HG03159 (cell line): ENCODE measurements around the gene NFIC.
"Not testable (repeated sequence)": the region's sequence is repeated elsewhere in the genome, so short reads cannot be mapped to it uniquely, and the experiment has no call there.

Experiments
- ATAC-seq: cut with Tn5 transposase; IDR thresholded peaks from one replicate; pipeline ENCODE4 v1.9.1; 2021; ENCODE audit warnings: mild to moderate bottlenecking, moderate library complexity; ENCODE audit not compliant: unreplicated experiment

The NFIC gene

DNA sequence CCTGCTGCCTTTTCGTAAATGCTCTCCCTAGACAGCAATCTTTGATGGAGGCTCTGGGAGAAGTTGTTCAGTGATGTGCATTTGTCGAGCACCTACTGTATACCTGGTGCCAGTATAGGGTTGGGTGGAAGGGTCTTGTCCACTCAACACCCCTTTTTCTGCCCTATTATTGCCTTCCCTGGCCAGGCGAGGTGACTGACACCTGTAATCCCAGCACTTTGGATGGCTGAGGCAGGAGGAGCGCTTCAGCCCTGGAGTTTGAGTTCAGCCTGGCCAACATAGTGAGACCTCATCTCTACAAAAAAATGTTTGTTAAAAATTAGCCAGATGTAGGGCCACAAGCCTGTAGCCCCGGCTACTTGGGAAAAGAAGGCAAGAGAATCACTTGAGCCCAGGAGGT lies 49.3 kb downstream of the NFIC start:
- ATAC-seq, result no peak

DNA sequence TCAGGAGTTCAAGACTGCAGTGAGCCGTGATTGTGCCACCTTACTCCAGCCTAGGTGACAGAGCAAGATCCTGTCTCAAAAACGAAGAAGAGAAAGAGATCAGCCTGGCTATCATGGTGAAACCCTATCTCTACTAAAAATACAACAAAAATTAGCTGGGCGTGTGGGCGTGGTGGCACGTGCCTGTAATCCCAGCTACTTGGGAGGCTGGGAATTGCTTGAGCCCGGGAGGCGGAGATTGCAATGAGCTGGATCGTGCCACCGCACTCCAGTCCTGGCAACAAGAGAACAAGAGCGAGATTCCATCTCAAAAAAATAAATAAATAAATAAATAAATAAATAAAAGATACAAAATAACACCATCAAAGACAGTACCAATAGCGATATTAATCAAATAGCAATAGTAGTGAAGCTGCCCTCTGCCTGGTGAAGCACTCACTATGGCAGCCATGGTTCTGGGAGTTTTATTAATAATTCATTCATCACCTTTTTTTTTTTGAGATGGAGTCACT lies 53.9 kb downstream of the NFIC start:
- no peak for ATAC-seq

DNA sequence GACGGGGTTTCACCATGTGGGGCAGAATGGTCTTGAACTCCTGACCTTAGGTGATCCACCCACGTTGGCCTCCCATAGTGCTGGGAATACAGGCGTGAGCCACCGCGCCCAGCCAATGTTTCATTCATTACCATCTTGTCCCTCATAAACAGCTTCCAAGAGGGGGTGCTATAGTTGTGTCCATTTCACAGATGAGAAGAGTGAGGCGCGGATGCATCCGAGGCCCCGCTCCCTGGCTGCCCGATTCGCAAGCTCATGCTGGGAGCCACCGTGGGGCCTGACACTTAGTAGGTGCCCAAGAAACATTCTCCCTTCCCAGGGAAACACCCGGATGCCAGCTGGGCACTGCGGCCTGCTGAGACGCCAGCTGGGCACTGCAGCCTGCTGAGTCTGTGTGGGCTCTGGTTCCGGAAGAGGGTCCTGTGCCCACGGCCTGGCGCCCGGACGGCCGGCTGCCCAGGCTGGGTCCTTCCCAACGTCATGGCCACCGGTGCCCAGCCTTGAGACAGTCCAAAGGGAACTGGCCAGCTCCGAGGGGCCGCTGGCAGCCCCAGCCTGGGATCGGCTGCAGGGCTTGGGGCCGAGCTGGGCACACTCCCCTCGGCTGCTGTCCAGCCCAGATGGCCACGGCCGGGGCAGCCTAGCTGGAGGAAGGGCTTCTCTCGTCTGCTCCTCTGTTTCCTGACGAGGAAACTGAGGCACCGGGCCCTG lies 54.7 kb downstream of the NFIC start:
- ATAC-seq, result no peak

DNA sequence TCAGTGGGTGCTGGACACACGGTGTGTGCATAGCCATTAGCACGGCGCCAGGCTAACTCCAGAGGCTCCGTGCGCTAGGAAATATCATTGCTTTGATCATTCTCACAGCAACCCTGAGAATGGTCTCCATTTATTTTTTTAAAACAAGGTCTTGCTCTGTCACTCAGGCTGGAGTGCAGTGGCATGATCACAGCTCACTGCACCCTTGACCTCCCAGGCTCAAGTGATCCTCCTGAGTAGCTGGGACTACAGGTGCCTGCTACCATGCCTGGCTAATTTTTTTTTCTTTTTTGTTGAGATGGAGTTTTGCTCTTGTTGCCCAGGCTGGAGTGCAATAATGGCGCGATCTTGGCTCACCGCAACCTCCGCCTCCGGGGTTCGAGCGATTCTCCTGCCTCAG lies 55.3 kb downstream of the NFIC start:
- not testable (repeated sequence) for ATAC-seq

DNA sequence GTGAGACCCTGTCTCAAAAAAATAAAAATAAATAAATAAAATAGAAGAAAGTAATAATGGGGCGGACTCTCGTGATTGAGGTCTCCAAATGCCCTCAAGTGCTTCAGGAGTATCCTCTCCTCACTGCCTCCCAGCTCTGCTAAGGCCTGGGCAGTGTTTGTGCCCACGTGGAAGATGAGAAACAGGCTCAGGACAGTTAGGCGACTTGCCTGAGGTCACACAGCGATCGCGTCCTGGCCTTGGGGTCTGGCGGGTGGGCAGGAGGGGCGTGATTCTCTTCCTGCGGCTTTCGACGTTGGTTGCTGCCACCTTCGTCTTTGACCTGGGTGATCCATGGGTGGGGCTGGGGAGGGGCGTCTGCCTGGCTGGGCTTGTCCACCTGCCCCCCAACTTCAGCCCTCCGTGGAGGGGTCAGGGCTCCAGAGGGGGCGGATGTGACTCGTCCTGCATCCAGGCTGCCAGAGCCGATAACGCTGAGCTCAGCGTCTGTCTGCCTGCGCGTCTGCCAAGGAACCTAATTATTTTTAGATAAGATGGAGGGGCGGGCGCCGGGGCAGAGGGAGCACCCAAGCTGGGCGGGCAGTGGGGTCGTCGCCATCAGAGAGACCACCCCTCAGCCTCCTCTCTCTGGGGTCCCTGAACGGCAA lies 56.9 kb downstream of the NFIC start:
- no peak for ATAC-seq

DNA sequence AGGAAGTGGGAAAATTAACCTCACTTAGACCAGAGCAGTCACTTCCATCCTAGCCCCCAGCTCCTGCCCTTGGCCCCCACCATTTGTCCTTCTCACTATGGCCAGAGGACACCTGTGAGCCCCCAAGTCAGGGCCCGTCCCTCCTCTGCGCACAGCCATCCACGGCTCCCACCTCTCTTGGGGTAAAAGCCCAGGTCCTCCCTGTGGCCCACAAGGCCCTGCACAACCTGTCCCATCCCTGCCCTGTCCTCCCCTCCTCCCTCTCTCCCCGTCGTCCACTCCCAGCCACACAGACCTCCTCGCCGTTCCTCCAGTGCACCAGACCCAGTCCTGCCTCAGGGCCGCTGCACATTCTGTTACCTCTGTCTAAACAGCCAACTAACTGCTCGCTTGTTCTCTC lies 60.0 kb downstream of the NFIC start:
- no peak for ATAC-seq

DNA sequence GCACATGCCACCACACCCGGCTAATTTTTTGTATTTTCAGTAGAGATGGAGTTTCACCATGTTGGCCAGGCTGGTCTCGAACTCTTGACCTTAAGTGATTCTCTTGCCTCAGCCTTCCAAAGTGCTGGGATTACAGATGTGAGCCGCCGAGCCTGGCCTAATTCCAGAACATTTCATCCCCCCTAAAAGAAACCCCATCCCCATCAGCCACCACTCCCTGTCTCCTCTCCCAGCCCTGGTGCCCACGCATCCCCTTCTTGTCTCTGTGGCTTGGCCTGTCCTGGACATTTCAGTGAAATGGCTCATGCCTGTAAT lies 63.9 kb downstream of the NFIC start:
- ATAC-seq, result not testable (repeated sequence)

DNA sequence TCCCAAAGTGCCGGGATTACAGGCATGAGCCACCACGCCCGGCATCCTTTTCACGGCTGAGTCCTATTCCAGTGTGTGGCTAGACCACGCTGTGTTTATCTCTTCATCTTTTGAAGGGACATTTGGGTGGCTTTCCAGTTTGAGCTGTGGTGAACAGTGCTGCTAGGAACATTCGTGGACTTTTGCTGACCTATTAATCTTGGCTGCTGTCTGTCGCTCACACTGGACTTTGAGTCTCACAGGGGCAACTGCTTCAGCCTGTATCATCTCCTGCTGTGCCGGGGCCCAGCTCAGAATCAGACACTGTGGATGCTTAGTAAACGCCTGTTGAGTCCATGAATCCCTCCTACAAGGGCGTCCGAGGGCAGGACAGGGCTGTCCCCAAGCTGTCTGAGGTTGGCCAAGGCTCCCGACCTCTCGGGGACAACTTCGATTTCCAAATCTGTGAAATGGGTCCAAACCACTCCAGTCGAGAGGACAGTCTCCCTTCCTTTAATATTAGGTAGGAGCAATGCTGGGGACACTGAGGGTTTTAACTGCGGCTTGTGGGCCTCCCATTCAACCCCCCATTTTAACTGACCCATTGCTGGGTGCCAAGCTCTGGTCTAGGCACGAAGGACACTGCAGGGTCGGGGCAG lies 65.5 kb downstream of the NFIC start:
- ATAC-seq, result no peak

DNA sequence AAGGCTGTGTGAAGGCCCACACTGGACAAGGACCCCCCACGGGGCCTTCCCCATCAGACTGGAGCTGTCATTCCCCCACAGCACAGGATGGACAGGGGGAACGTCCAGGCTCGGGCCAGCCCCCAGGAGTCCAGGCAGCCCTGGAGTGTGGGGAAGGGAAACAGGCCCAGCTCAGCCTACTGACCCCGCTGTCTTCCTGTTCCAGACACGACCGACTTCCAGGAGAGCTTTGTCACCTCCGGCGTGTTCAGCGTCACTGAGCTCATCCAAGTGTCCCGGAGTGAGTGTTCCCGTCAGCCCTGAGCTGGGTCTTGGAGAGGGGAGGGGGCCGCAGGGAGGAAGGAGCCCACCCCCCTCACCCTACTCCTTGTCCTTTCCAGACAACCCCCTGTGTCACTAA lies 66.9 kb downstream of the NFIC start:
- ATAC-seq, result no peak

DNA sequence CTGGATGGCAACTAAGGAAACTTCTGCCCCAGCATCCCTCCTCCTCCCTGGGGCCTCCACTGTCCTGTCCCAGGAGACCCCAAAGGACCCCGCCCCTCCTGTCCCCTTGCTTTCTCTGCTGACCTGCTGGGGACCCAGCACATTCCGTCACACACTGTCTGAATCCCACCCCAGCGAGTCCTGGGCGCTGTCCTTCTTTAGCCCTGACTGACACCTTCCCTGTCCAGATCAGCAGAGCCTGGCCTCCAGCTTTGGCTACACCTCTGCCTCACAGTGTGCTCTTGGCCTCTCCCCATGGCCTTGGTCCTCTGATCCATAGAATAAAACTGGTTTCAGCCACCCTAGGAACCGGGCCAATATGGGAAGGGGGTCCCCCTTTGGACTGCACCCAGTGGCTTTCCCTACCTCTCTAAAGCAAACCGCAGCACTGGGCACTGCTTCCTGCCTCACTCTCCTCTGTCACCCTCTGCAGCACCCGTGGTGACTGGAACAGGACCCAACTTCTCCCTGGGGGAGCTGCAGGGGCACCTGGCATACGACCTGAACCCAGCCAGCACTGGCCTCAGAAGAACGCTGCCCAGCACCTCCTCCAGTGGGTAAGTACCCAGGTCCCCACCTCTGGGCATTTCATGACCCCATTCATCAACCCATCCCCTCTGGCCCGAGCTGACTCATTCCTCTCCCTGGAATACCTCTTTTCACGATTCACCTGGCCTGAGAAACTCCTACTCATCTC lies 67.6 kb downstream of the NFIC start:
- no peak for ATAC-seq

DNA sequence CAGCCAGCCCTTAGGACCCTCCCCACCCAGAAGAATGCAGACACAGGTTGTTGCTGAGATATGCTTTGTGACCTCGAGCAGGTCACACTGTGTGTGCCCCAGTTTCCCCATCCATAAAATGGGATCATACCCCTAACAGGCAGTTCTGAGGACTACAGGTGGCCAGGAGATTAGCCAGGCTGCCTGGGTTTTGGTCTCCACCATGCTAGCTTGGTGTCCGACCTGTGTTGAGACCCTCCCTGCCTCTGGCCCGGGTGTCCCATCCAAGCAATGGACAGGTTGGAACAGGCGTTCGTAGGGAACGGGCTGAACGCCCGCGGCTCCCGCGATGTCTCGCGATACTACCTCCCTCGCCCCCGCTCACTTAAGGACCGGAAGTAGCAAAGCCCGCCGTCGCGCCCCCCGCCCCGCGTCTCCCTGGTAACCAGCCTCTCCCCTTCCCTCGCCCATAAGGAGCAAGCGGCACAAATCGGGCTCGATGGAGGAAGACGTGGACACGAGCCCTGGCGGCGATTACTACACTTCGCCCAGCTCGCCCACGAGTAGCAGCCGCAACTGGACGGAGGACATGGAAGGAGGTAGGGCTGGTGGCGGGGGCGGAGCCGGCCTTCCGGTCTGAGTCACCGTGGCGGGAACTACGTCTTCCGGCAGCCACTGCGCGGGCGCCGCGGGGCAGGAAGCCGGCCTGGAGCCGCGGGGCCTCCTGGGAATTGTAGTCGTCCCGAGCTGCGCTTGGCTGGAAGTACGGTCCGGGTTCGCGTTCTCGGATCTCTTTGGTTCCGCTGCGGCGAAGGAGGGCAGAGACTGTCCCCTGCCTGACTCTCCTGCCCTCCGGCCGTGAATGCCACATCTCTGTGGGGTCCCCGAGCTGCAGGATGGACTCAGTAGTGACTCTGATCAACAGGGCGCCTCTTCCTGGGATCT lies 68.5 kb downstream of the NFIC start:
- peak; percentile 90 for ATAC-seq

DNA sequence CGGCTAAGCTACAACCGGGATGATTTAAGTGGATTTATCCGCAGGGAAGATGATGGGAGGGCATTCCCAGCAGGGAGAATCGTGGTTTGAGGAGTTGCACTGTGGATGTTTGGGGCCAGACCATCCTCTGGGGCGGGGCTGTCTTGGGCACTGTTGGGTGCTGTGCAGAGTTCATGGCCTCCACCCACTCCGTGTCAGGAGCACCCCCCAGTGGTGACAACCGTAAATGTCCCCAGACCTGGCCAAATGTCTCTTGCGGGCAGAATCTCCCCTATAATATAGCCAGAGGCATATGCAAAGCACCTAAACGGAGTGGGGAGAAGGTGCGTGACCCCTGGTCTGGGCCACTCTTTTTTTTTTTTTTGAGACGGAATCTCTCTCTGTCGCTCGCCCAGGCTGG lies 73.7 kb downstream of the NFIC start:
- ATAC-seq, result no peak

DNA sequence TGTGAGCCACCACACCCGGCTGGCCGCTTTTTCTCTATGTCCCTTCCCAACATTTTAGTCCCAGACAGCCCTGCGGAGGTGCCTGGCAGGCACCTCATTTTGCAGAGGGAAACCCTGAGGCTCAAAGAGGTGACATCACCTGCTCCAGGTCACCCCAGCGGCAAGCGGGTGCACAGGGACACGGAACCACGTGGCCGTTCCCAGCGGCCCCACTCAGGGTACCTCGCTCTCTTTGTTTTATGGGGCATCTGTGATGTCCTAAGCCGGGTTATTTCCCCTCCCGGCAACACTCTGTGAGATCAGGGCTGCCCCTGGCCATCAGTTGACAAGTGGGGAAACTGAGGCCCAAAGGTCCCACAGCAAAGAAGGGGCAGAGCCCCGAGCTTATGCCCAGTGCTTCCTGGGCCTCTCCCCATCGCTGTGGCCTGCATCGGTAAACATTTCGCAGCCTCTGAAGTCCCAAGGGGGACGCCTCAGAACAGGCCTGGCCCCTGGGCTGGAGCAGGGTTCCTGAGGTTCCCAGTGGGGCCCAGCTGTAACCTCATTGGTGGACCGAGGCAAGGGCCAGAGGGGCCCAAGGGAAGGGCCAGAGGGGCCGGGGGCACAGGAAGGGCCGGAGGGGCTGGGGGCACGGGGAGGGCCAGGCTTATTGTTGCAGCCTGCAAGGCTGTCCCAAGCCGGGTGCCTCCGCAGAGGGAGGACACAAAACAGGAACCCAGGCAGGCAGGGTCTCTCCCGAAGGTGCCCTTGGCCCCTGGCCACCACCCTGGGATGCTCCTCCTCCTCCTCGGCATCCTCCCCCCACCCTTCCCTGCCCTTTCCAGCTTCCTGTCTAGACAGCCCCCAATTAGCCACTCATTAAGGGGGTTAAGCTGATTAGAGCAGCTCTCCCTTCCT lies 75.0 kb downstream of the NFIC start:
- ATAC-seq, result no peak

DNA sequence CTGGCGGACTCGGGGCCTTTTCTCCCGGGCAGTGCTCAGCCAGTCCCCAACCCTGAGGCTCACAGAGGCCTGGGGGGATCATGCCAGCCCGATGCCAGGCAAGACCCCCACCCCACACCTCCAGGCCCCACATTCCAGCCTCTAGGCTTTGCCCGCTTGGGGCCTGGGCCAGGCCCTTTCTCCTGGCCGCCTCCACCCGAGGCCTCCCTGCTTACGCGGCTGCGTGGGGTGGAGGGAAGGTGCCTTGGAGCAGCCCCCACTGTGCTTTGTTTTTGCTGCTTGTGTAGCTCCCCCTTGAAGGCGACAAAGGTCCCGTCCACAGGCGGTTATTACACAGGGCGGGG lies 75.6 kb downstream of the NFIC start:
- ATAC-seq, result no peak

DNA sequence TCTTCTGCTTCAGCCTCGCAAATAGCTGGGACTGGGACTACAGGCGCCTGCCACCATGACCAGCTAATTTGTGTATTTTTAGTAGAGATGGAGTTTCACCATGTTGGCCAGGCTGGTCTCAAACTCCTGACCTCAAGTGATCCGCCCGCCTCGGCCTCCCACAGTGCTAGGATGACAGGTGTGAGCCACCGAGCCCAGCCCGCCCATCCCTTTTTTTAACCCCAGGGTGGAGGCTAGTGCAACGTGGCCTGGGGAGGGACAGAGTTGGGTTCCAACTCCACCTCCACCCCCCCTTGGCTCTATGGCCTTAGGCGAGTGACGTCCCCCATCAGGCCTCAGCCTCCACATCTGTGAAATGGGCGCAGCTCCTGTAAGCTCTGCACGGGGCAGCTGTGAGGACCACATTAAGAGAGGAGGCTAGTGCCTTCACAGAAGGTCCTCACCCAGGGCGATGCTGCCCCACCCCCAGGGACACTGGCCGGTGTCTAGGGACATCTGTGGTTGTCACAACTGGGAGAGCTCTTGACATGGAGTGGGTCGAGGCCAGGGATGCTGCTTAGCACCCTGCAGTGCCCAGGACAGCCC lies 76.2 kb downstream of the NFIC start:
- ATAC-seq, result no peak

DNA sequence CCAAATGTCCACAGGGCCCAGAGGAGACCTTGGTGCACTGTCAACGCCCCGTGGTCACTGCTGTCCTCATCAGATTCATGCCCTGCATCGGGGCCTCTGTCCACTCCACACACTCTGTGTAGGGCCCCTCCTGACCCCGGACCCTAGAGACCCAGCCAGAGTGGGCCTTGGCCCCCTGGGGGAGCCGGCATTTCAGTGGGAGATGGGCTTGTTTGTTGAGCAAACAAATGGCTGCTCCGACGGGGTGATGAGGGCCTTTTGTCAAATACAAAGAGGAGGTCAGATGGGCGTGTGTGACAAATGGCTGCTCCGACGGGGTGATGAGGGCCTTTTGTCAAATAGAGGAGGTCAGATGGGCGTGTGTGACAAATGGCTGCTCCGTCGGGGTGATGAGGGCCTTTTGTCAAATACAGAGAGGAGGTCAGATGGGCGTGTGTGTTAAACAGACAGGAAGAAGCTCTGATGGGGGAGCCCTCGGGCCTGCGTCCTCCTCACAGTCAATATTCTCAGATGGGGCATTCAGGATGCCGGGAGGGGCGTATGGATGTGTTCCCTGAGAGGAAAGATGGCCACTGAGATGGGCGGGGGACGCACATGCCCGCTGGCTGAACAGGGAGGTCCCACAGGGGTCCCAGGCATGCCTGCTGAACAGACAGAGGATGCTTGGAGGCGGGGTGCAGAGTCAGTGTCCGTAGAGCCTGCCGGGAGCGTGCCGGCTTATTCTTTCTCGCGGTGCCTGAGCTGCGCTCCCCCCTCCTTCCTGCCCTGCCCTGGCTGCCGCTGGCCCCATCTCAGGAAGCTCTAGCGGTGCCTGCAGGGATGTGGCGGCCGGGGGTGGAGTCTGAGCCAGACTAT lies 77.7 kb downstream of the NFIC start:
- ATAC-seq, result no peak

DNA sequence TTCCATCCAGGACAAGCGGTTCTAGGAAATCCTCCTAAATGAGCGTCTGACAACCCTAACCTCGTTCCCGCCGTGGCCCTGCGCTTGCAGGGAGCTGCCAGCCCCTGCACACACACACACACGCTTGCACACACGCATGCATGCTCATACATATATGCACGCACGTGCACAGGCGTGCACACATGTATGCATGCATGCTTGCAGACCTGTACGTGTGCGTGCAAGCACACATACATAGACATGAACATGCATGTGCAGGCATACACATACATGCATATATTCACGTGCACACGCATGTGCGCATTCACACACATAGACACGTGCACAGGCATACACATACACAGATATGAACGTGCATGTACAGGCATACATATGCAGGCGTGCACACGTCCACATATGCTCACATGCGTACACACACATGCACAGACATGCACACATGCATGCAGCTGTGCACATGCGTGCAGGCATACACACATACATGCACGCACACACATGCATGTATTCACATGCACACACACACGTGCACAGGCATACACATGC lies 78.4 kb downstream of the NFIC start:
- ATAC-seq, result no peak

DNA sequence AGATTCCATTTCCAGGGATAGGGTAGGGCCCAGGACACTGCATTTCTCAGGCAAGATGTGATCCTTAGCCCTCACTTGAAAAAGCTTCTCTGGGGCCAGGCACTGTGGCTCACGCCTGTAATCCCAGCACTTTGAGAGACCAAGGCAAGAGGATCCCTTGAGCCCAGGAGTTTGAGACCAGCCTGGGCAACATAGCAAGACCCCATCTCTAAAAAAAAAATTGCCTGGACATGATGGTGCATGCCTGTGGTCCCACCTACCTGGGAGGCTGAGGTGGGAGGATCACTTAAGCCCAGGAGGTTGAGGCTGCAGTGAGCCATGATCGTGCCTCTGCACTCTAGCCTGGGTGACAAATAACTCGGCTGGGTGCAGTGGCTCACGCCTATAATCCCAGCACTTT lies 80.3 kb downstream of the NFIC start:
- ATAC-seq, result not testable (repeated sequence)
